Smooth muscle cell (in vitro differentiated cells): ENCODE measurements around the gene FAM222A. TPM values are rescaled to one million over a fixed set of nuclear protein-coding genes. Genes with fewer than 3 reads are reported as not detected.

Experiments used
- DNase-seq: peaks from one replicate; lab custom pipeline; 2025; ENCODE audit not compliant: unreplicated experiment; lab: John Stamatoyannopoulos, UW
- H2AFZ ChIP-seq: fragments of 200-600 bp; sonication (generic); 2 replicates; pipeline ENCODE4 v1.6.0; 2016; ENCODE audit warnings: antibody characterized with exemption, low read depth, mild to moderate bottlenecking
- H3F3A ChIP-seq: fragments of 200-600 bp; sonication (generic); 2 replicates; pipeline ENCODE4 v1.6.0; 2017; ENCODE audit warnings: antibody characterized with exemption, low read depth
- H3K27ac ChIP-seq: fragments of 200-600 bp; sonication (generic); 2 replicates; pipeline ENCODE4 v1.5.1; 2016; ENCODE audit warnings: low read depth, mild to moderate bottlenecking
- H3K27me3 ChIP-seq: fragments of 200-600 bp; sonication (generic); 2 replicates; pipeline ENCODE4 v1.6.1; 2016; ENCODE audit warnings: low read depth, mild to moderate bottlenecking
- H3K36me3 ChIP-seq: fragments of 200-600 bp; sonication (generic); 2 replicates; pipeline ENCODE4 v1.5.1; 2016; ENCODE audit warnings: low read depth
- H3K4me1 ChIP-seq: fragments of 200-600 bp; sonication (generic); 2 replicates; pipeline ENCODE4 v1.5.1; 2016; ENCODE audit warnings: low read depth
- H3K4me2 ChIP-seq: fragments of 200-600 bp; sonication (generic); 2 replicates; pipeline ENCODE4 v1.6.0; 2016; ENCODE audit warnings: mild to moderate bottlenecking
- H3K4me3 ChIP-seq: fragments of 200-600 bp; sonication (generic); 2 replicates; pipeline ENCODE4 v1.5.1; 2016; ENCODE audit warnings: mild to moderate bottlenecking
- H3K79me2 ChIP-seq: fragments of 200-600 bp; sonication (generic); 2 replicates; pipeline ENCODE4 v1.6.0; 2016; ENCODE audit warnings: low read depth, mild to moderate bottlenecking
- H3K9ac ChIP-seq: fragments of 200-600 bp; sonication (generic); 2 replicates; pipeline ENCODE4 v1.6.0; 2016; ENCODE audit warnings: low read depth
- H3K9me3 ChIP-seq: fragments of 200-600 bp; sonication (generic); replicated peaks from 2 replicates; pipeline ENCODE4 v1.5.1; 2016; ENCODE audit warnings: low read depth
- H4K20me1 ChIP-seq: fragments of 200-600 bp; sonication (generic); 2 replicates; pipeline ENCODE4 v1.6.0; 2016; ENCODE audit warnings: low read depth
- CTCF ChIP-seq: fragments of 200-600 bp; sonication (generic); IDR thresholded peaks from 2 replicates; pipeline ENCODE4 v1.5.1; 2017; ENCODE audit warnings: borderline replicate concordance, mild to moderate bottlenecking, antibody characterized with exemption; ENCODE audit not compliant: insufficient read depth, poor library complexity, severe bottlenecking
- WGBS: methylation state at CpG from one replicate; pipeline ENCODE4 v1.1.7; 2016; ENCODE audit warnings: low lambda C conversion rate; 5-methylcytosine and 5-hydroxymethylcytosine counted together
- polyA plus RNA-seq: library from polyadenylated mRNA; unstranded; fragments of >200 nt; fragmentation: Nextera tagmentation; extraction: Ambion mirVana; gene quantifications from 2 replicates; pipeline ENCODE4 v1.2.1, GENCODE V29; 2016
- total RNA-seq: library from RNA; depleted of rRNA; stranded (reverse); fragments of >200 nt; gene quantifications from 2 replicates; pipeline ENCODE4 v1.2.3, GENCODE V29; 2014

FAM222A gene
- total and polyA plus RNA-seq, 2 experiments from 2014 or later = 0.85 to 1.7 TPM

- Histone ChIP-seq H3K9me3 (no peaks in the 10 kb centered on the region), H3K4me1 (no peaks in the 10 kb centered on the region), H3K27ac (no peak overlapping the region), H3K27me3 (no peaks in the 10 kb centered on the region), H3K36me3 (no peaks in the 10 kb centered on the region), H3K9ac (no peak overlapping the region), H4K20me1 (no peaks in the 10 kb centered on the region), H3K4me3 (no peak overlapping the region), H3K79me2 (no peaks in the 10 kb centered on the region), H2AFZ (no peak overlapping the region), H3F3A (no peaks in the 10 kb centered on the region), H3K4me2 (no peak overlapping the region)
- TF ChIP-seq CTCF = no peak
- no peak for DNase-seq
- WGBS = 96% methylated on average over 30 of the region's 38 CpGs
These were observed 55.5 kb downstream of the FAM222A start for GRCh38 chr12:109768901-109769670.

- no peak overlapping the region for H3K4me2 ChIP-seq
- H3F3A ChIP-seq = no peaks in the 10 kb centered on the region
- TF ChIP-seq CTCF = no peak
- no peak overlapping the region for H3K4me3 ChIP-seq
- H3K4me1 ChIP-seq = no peaks in the 10 kb centered on the region
- no peaks in the 10 kb centered on the region for H3K36me3 ChIP-seq
- no peak overlapping the region for H3K27ac ChIP-seq
- H2AFZ ChIP-seq = no peak overlapping the region
- 92% methylated on average over 16 of the region's 16 CpGs for WGBS
- no peaks in the 10 kb centered on the region for H3K79me2 ChIP-seq
- no peaks in the 10 kb centered on the region for H3K9me3 ChIP-seq
- no peaks in the 10 kb centered on the region for H3K27me3 ChIP-seq
- DNase-seq = no peak
- no peaks in the 10 kb centered on the region for H4K20me1 ChIP-seq
- no peak overlapping the region for H3K9ac ChIP-seq
These were observed 56.7 kb downstream of the FAM222A start for GRCh38 chr12:109770104-109770860.

- Histone ChIP-seq H3K27me3 (no peaks in the 10 kb centered on the region), H3K4me1 (no peaks in the 10 kb centered on the region), H3K9ac (no peak overlapping the region), H3K4me3 (no peak overlapping the region), H3K36me3 (no peaks in the 10 kb centered on the region), H4K20me1 (no peaks in the 10 kb centered on the region), H3F3A (no peaks in the 10 kb centered on the region), H3K4me2 (no peak overlapping the region), H2AFZ (no peak overlapping the region), H3K79me2 (no peaks in the 10 kb centered on the region), H3K27ac (no peak overlapping the region), H3K9me3 (no peaks in the 10 kb centered on the region)
- no peak for DNase-seq
- WGBS = 91% methylated on average over 17 of the region's 17 CpGs
- TF ChIP-seq CTCF = no peak
These were observed 57.4 kb downstream of the FAM222A start for GRCh38 chr12:109770861-109771670.
